Endothelial cell of umbilical vein (primary cell): ENCODE measurements around the gene KYAT1. TPM values are rescaled to one million over a fixed set of nuclear protein-coding genes. Genes with fewer than 3 reads are reported as not detected.

Experiments used
- BruUV-seq: library from RNA; stranded (reverse); fragments of 400-500 nt; replicated peaks from 2 replicates; lab custom pipeline; 2021; lab: Mats Ljungman, UMichigan
- CTCF ChIA-PET: fragments of 300-600, 350-600 bp; sonication (Branson Sonifier 250); formaldehyde crosslinking; loops from one replicate; lab custom pipeline; 2021; ENCODE audit warnings: antibody characterized with exemption, inconsistent platforms; lab: Charles Lee
- POLR2A ChIA-PET: fragments of 300-600, 350-600 bp; sonication (Branson Sonifier 250); formaldehyde crosslinking; loops from one replicate; lab custom pipeline; 2021; ENCODE audit warnings: antibody characterized with exemption, inconsistent platforms; lab: Charles Lee
- DNase-seq: peaks from one replicate; pipeline ENCODE4 v3.0.0-alpha.2; 2011; ENCODE audit warnings: low read depth, low spot score
- FAIRE-seq: peaks from 2 replicates; lab custom pipeline; 2011; peaks lifted over from hg19 to GRCh38; lab: Jason Lieb, UNC
- H2AFZ ChIP-seq: 2 replicates; pipeline ENCODE4 v1.6.0; 2012; ENCODE audit warnings: low read depth, low read length, control low read depth, inconsistent platforms
- H3K27ac ChIP-seq: 2 replicates; pipeline ENCODE4 v1.5.1; 2011; ENCODE audit warnings: low read depth, mild to moderate bottlenecking, control low read depth, low read length, moderate library complexity; ENCODE audit not compliant: insufficient read depth
- H3K27me3 ChIP-seq, 2 experiments: 2 replicates each; pipeline versions ENCODE4 v1.6.0 to v1.6.1; 2011; ENCODE audit warnings: low read length in 2 of 2, mixed read lengths in 1 of 2; ENCODE audit not compliant: control insufficient read depth in 2 of 2, insufficient read depth in 2 of 2
- H3K36me3 ChIP-seq, 2 experiments: 2 replicates in 1 of 2; 3 replicates in 1 of 2; pipeline ENCODE4 v1.5.1; 2011; ENCODE audit warnings: low read length in 2 of 2, mild to moderate bottlenecking in 1 of 2, moderate library complexity in 1 of 2; ENCODE audit not compliant: control insufficient read depth in 2 of 2, insufficient read depth in 2 of 2; ENCODE audit errors: extremely low read depth in 1 of 2
- H3K4me1 ChIP-seq: 3 replicates; pipeline ENCODE4 v1.5.1; 2011; ENCODE audit warnings: mild to moderate bottlenecking, low read length; ENCODE audit not compliant: control insufficient read depth, insufficient read depth; ENCODE audit errors: extremely low read depth
- H3K4me2 ChIP-seq: 2 replicates; pipeline ENCODE4 v1.6.1; 2011; ENCODE audit warnings: low read length, control low read depth, mixed read lengths; ENCODE audit not compliant: insufficient read depth
- H3K4me3 ChIP-seq, 3 experiments: fragments of 200-600 bp in 1 of 3; sonication (generic), shearing (Covaris generic) in 1 of 3; replicated peaks in 1 of 3; 2 replicates each; pipeline ENCODE4 v1.5.1; 2011 to 2016; ENCODE audit warnings: control low read depth in 3 of 3, low read length in 3 of 3, mild to moderate bottlenecking in 2 of 3, inconsistent platforms in 1 of 3, low read depth in 1 of 3, moderate library complexity in 1 of 3; ENCODE audit not compliant: insufficient read depth in 1 of 3
- H3K79me2 ChIP-seq: 2 replicates; pipeline ENCODE4 v1.6.0; 2012; ENCODE audit warnings: low read length, inconsistent platforms; ENCODE audit not compliant: control insufficient read depth, insufficient read depth
- H3K9ac ChIP-seq: replicated peaks from 2 replicates; pipeline ENCODE3; 2011; ENCODE audit warnings: low read length, control low read depth; ENCODE audit not compliant: insufficient read depth; ENCODE audit errors: extremely low read depth
- H3K9me1 ChIP-seq: replicated peaks from 3 replicates; pipeline ENCODE4 v1.6.0; 2011; ENCODE audit warnings: mild to moderate bottlenecking, low read length; ENCODE audit not compliant: control insufficient read depth, insufficient read depth; ENCODE audit errors: extremely low read depth
- H3K9me3 ChIP-seq: replicated peaks from 2 replicates; pipeline ENCODE4 v1.5.1; 2012; ENCODE audit warnings: low read length, inconsistent platforms; ENCODE audit not compliant: control insufficient read depth, insufficient read depth
- H4K20me1 ChIP-seq: replicated peaks from 2 replicates; pipeline ENCODE3; 2011; ENCODE audit warnings: mild to moderate bottlenecking, low read length; ENCODE audit not compliant: control insufficient read depth, insufficient read depth; ENCODE audit errors: extremely low read depth
- CTCF ChIP-seq, 2 donors: IDR thresholded peaks; 1 replicate in 1 of 2; 2 replicates in 1 of 2; pipeline ENCODE4 v1.5.1; 2011; ENCODE audit warnings: low read length in 2 of 2, mild to moderate bottlenecking in 2 of 2, moderate library complexity in 2 of 2, control low read depth in 1 of 2, inconsistent platforms in 1 of 2, low read depth in 1 of 2; ENCODE audit not compliant: insufficient read depth in 1 of 2; ENCODE audit errors: extremely low read depth in 1 of 2
- EZH2 ChIP-seq: IDR thresholded peaks from 2 replicates; pipeline ENCODE4 v1.6.1; 2012; ENCODE audit warnings: borderline replicate concordance, low read depth, mild to moderate bottlenecking, moderate library complexity, low read length, inconsistent platforms; ENCODE audit not compliant: severe bottlenecking
- FOS ChIP-seq: IDR thresholded peaks from 2 replicates; pipeline ENCODE4 v1.6.1; 2011; ENCODE audit warnings: mild to moderate bottlenecking, low read length, moderate library complexity, borderline replicate concordance; ENCODE audit not compliant: insufficient read depth
- GATA2 ChIP-seq: IDR thresholded peaks from 2 replicates; pipeline ENCODE4 v1.7.0; 2011; ENCODE audit warnings: low read depth, mild to moderate bottlenecking, moderate library complexity, mixed read lengths, low read length; ENCODE audit not compliant: insufficient read length, insufficient read depth
- JUN ChIP-seq: IDR thresholded peaks from 2 replicates; pipeline ENCODE4 v1.6.1; 2011; ENCODE audit warnings: borderline replicate concordance, low read depth; ENCODE audit not compliant: insufficient read length, insufficient read depth
- MAX ChIP-seq: IDR thresholded peaks from 2 replicates; pipeline ENCODE4 v1.6.1; 2011; ENCODE audit not compliant: insufficient read depth, insufficient read length
- MYC ChIP-seq: IDR thresholded peaks from one replicate; pipeline ENCODE4 v1.6.1; 2011; ENCODE audit warnings: mild to moderate bottlenecking, low read depth, low read length
- POLR2A ChIP-seq: IDR thresholded peaks from 2 replicates; pipeline ENCODE4 v1.6.1; 2012; ENCODE audit warnings: low read depth, mild to moderate bottlenecking, control low read depth, low read length
- POLR2AphosphoS5 ChIP-seq: IDR thresholded peaks from 2 replicates; pipeline ENCODE4 v1.6.1; 2012; ENCODE audit warnings: low read depth, mild to moderate bottlenecking, control low read depth, low read length, moderate library complexity; ENCODE audit not compliant: insufficient read depth
- dilution Hi-C: fragments of 300-500 bp; cut with MboI; formaldehyde crosslinking; loops from one replicate; pipeline ENCODE4 v1.15.0; 2019; ENCODE audit warnings: low sequenced_read_pairs; ENCODE audit not compliant: extremely low pct_ligation_motif_present
- intact Hi-C: fragments of 100-400 bp; cut with micrococcal nuclease; formaldehyde crosslinking; loops from one replicate; pipeline ENCODE4 v1.10.0; 2022
- polyA plus RNA-seq, 4 experiments: library from polyadenylated mRNA; depleted of rRNA in 3 of 4; stranded (reverse) in 3 of 4; unstranded in 1 of 4; fragments of >200 nt; gene quantifications; 2 replicates each; pipeline versions ENCODE4 v1.2.1 to v1.2.3, GENCODE V29; 2011 to 2012; ENCODE audit warnings: missing spikeins in 1 of 4
- total RNA-seq: library from RNA; stranded (reverse); gene quantifications from 2 replicates; pipeline ENCODE4 v1.2.3, GENCODE V29; 2021

The KYAT1 gene
- total and polyA plus RNA-seq, 2 donors (not counting 3 experiments of a cell fraction or from before 2014, with no cell fraction given), result 7.2 to 9.6 TPM

DNA sequence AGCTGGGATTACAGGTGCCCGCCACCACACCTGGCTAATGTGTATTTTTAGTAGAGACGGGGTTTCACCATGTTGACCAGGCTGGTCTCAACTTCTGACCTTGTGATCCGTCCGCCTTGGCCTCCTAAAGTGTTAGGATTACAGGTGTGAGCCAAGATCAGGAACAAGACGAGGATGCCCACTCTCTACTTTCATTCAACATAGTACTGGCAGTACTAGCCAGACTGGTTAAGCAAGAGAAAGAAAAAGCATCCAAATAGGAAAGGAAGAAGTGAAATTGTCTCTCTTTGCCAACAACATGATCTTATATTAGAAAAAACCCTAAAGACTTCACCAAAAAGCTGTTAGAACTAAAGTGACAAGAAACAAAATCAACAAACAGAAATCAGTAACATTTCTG, 70.9 kb downstream of the KYAT1 start:
- H3K36me3 ChIP-seq, result peaks cover 4 to 18% of the 10 kb centered on the region in 2 experiments
- no peaks in the 10 kb centered on the region for H4K20me1 ChIP-seq
- FAIRE-seq, result no peak
- H3K27me3 ChIP-seq, result no peaks in the 10 kb centered on the region
- H2AFZ ChIP-seq, result no peak overlapping the region
- H3K9ac ChIP-seq, result no peak overlapping the region
- no peak overlapping the region for H3K4me2 ChIP-seq
- no peaks in the 10 kb centered on the region for H3K4me1 ChIP-seq
- BruUV-seq, result no TSS peak
- H3K4me3 ChIP-seq, result no peak overlapping the region
- DNase-seq, result no peak
- TF ChIP-seq CTCF (IDR thresholded peaks at IDR 0.05; ENCODE audit: extremely low read depth in 1 of 2, insufficient read depth in 1 of 2, low read depth in 1 of 2, low read length in 2 of 2), result no peak
- TF ChIP-seq POLR2AphosphoS5, result no peak
- no peak for TF ChIP-seq FOS
- TF ChIP-seq GATA2, result no peak
- TF ChIP-seq MAX, result no peak
- TF ChIP-seq POLR2A, result no peak
- TF ChIP-seq JUN, result no peak
- TF ChIP-seq EZH2, result no peak
- no peak for TF ChIP-seq MYC
- H3K27ac ChIP-seq, result no peak overlapping the region
- H3K9me1 ChIP-seq, result no peaks in the 10 kb centered on the region
- ChIA-PET POLR2A (no interaction called here), CTCF (interaction anchor here (1.2 to 1.6 kb wide), 2 partner anchors 8 to 11 kb away, joined by 4 read pairs; partner anchors contain the start of gene ENDOG)
- H3K79me2 ChIP-seq, result no peaks in the 10 kb centered on the region
- dilution Hi-C loops (no loop called here), intact Hi-C loops (no loop called here)
- no peaks in the 10 kb centered on the region for H3K9me3 ChIP-seq
